HG03196 (cell line): ENCODE data around the gene LSM14A.
"Not testable (repeated sequence)": the region's sequence is repeated elsewhere in the genome, so short reads cannot be mapped to it uniquely, and the experiment has no call there.

ENCODE experiments used
- ATAC-seq: cut with Tn5 transposase; IDR thresholded peaks from one replicate; pipeline ENCODE4 v1.9.1; 2021; ENCODE audit not compliant: unreplicated experiment

LSM14A gene

GRCh38 chr19:34189199-34189916 lies 17.1 kb downstream of the LSM14A start:
- ATAC-seq = no peak

DNA sequence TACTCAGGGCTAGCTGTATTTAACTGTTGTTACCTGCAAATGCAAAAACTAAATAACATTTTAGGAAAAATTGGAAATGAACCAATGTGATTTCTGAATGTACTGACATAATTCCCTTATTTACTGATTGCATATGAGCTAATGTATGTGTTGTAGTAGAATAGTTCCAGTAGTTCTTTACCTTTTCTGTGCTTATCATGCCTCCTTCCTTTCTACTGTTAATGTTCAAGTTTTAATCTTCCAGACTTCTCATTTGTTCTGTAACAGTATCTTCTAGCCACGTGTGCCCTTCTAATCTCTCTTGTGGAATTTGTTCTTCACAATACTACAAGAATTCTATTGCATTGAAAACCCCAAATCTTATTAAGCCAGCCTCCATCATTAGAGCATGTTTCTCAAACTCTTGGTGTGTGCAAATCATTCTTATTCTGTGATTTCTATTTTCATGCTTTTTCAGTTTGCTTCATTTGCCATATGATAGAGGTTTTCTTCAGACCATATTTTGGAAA lies 17.7 kb downstream of the LSM14A start:
- no peak for ATAC-seq

DNA sequence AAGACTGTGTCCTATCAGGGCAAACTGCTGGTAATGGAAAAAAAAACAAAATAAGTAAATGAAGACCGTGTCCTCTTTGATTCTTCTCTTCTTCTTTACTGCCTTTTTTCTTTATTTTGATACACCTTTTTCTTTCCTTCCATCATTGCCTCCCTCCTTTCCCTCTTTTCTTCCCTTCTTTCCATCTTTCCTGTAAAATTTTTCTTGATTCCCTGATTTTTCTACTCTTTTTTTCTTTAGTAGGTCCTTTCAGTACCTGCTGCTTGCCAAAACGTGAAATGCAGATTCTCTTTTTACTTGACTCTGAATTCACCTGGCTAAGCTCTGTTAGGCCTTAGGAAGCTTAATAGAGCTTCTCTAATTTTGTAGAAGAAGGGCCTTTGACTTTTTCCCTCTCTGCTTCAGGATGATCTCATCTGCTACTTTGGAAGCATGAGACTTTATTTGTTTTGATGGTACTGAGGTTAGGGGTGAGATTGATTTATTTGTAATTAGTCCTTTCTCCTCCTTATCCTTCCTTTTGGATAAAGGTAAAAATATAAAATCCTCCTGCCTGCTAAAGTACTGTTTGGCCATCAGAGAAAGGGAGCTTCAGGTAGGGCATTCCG lies 19.2 kb downstream of the LSM14A start:
- ATAC-seq = no peak

DNA sequence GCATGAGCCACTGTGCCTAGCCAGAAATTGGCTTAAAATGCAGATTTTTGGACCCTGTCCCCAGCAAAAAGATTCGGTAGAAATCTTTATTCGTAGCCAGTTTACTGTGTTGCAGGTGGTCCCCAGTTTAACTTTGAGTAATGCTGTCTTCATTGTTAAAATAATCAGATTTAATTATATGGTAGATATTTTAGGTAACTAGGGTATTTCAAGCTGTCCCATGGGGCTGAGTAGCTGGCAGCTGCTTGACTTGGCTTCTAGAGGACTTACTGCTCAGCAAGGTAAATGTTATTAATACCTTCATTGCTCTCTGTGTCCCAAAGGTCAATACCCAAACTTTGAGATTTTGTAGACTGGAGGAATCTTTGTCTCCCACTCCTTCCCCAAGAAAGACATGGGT lies 21.1 kb downstream of the LSM14A start:
- ATAC-seq = no peak

DNA sequence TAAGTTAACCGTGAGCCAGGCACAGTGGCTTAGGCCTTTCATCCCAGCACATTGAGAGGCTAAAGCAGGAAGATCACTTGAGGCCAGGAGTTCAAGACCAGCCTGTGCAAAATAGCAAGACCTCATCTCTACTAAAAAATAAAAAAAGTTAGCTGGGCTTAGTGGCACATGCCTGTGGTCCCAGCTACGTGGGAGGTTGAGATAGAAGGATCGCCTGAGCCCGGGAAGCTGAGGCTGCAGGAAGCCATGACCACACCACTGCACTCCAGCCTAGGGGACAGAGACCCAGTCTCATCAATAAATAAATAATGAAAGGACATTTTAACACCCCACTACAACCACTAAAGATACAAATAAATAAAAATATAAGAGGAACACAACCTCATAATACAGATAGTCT lies 21.6 kb downstream of the LSM14A start:
- no peak for ATAC-seq

DNA sequence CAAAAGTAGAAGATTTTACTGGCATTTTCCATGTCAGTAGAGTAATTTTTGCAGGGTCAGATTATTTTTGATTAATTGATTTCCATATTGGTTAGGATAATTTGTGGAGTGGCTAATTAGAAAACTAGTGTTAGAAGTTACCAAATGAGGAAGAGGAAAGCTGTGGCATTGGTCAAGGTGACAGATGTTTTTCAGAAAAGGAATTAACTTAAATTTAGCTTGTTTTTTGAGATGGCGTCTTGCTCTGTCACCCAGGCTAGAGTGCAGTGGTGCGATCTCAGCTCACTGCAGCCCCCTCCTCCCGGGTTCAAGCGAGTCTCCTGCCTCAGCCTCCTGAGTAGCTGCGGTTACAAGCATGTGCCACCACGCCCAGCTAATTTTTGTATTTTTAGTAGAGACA lies 28.8 kb downstream of the LSM14A start:
- no peak for ATAC-seq

- ATAC-seq = not testable (repeated sequence)
Observed at GRCh38 chr19:34205324-34205723, 33.0 kb downstream of the LSM14A start.

- ATAC-seq = no peak
Observed at GRCh38 chr19:34208291-34208884, 36.1 kb downstream of the LSM14A start.

DNA sequence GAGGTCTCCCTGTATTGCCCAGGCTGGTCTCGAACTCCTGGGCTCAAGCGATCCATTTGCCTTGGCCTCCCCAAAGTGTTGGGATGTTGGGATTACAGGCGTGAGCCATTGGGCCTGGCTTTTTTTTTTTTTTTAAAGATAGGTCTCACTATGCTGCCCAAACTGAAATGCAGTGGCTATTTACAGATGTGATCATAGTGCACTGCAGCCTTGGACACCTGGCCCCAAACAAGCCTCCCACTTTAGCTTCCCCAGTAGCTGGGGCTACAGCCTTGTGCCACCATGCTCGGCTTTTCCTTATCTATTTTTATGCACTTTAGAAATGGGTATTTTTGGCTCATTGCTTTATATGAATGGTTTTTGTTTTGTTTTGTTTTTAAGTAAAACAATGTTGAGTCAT lies 37.4 kb downstream of the LSM14A start:
- no peak for ATAC-seq

DNA sequence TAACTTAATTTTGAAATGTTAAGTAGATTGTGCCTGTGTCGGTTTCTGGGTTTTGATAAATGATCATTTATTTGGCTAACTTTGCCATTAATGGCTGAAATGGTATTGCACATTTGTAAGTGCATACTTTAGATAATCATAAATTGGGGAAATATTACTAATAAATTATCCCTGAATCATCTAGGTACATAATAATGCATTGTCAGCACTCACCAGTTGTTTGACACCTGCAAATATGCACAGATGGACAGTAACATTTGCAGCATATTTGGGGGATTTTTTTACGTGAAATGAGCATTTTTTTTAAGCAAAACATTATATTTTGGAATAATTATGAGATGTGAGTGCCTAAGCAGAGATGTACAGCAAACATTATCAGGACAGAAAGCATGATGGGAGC lies 41.0 kb downstream of the LSM14A start:
- ATAC-seq = no peak

GRCh38 chr19:34214040-34214439 lies 41.7 kb downstream of the LSM14A start:
- no peak for ATAC-seq

DNA sequence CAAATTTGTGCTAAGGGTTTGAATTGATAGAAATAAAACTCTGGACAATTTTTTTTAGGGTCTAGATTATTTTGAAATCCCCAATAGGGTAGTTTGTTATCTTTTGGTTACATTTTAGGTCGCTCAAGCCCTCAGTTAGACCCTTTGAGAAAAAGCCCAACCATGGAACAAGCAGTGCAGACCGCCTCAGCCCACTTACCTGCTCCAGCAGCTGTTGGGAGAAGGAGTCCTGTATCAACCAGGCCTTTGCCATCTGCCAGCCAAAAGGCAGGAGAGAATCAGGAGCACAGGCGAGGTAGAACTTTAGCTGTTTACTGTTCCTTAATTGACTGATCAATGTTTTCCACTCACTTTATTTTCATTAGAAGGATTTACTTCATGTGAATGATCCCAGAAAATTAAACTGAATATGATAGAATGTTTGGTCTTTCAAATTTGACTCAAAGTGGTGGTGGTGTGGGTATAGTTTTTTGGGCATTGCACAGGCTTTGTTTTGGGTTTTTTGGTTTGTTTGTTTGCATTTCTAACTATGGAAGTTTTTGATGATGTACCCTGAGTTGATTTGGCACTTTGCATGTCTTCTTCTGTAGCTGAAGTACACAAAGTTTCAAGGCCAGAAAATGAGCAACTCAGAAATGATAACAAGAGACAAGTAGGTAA lies 42.8 kb downstream of the LSM14A start:
- no peak for ATAC-seq

DNA sequence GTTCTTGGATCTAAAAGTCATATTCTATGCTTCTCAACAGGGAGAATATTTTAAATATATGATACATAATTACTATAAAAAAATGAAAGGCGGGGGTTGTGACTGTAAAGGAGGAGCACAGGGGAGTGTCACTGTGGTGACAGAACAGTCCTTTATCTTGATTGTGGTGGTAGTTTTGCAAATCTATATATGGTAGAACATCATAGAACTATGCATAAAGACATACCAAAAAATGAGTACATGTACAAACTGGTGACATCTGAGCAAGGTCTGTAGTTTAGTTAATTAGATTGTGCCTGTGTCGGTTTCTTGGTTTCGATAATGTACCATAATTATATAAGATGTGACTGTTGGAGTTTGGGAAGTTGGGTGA lies 43.3 kb downstream of the LSM14A start:
- ATAC-seq = no peak

DNA sequence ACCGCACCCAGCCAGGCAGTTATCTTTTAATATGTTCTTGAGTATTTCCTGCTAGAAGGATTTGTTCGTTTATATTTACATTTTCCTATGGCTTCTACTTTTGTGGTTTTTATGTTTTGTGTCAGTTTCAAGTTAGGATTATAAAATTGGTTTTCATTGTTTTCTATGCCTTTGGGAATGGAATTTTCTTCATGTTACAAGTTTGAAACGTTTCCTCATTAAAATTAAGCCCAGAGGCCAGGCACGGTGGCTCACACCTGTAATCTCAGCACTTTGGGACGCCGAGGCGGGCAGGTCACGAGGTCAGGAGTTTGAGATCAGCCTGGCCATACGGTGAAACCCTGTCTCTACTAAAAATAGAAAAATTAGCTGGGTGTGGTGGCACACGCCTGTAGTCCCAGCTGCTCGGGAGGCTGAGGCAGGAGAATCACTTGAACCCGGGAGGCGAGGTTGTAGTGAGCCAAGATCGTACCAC lies 44.5 kb downstream of the LSM14A start:
- not testable (repeated sequence) for ATAC-seq

DNA sequence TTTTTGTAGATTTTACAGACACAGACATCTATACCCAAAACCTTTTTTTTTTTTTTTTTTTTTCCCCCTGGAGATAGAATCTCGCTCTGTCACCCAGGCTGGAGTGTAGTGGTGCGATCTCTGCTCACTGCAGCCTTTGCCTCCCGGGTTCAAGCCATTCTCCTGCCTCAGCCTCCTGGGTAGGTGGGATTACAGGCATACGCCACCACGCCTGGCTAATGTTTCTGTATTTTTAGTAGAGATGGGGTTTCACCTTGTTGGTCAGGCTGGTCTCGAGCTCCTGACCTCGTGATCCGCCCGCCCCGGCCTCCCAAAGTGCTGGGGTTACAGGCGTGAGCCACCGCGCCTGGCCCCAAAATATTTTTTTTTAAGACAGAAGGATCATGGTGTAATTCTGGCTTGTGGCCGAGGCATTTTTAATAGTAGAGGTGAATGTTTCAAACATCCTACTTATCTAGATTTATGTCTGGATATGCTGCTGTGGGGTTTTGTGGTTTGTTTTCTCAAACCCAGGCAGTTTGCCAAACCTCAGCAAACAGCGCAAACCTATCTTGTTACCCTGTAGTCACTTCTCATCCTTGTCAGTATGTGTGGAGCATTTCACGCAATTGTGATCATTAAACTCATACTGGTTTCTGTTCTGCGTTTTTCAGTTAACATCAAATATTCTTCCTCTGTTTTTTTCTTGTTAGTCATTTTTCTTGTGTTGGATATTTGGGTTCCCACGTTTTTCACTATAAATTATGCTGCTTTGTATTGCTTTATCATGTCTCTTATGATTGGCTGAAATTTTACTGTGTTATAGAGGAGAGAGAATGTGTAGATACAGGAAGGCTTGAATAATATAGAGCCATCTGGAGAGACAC lies 45.9 kb downstream of the LSM14A start:
- ATAC-seq = no peak

GRCh38 chr19:34218818-34219164 lies 46.5 kb downstream of the LSM14A start:
- ATAC-seq = no peak

- no peak for ATAC-seq
Observed at GRCh38 chr19:34220472-34221063, 48.3 kb downstream of the LSM14A start.

DNA sequence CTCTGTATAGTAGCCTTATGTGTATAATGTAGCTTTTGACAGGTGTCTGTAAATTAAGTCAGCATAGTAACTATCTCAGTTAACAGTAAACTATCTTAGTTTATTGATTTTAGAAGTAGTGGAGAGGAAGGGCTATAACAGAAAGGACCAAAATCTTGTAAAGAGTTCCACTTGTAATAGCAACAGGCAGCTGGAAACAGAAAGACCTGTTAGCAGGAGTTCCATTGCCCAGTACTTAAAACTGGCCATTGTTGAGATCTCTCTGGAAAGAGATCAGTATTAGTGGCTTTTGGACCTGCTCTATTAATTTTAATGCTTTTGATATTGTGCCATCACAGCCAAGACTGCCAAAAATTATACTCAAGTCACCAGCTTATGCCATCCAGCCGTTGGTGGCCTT lies 50.1 kb downstream of the LSM14A start:
- ATAC-seq = no peak

DNA sequence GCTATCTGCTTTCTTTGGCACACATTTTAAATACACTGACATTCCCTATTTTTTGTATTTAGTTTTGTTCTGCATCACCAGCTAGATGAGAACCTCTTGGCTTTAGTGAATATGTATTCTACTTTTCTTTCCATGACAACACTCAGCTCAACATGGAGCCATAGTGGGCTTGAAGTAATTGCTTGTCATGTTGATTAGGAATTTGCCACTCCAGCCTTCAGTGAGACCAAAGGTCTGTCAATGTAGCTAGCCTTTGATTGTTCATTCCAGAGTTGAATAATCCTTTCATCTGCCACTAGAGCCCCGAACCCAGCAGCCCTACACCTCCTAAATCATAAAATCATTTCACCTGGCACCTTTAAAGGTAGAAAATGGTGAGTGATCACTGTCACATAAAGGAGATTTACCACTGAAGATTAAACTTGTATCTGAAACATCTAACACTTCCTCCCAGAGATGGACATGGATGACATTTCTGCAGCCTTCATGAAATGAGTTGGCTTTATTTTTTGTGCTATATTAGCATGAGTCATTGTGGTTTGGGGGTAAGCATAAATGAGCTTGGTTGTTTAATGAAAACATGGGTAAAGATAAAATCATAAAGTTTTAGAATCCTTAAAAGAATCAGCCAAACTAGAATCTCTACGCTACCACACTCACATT lies 52.8 kb downstream of the LSM14A start:
- no peak for ATAC-seq

- ATAC-seq = no peak
Observed at GRCh38 chr19:34225659-34226015, 53.3 kb downstream of the LSM14A start.
